K562 (cell line): ENCODE measurements around the gene CDK14. TPM values are rescaled to one million over a fixed set of nuclear protein-coding genes. Genes with fewer than 3 reads are reported as not detected.

ENCODE experiments used
- ATAC-seq: fragments of 200-7000 bp; cut with Tn5 transposase; 3 replicates; pipeline ENCODE4 v1.9.1; 2020; ENCODE audit warnings: moderate library complexity
- BruUV-seq: library from RNA; stranded (reverse); fragments of 400-500 nt; replicated peaks from 2 replicates; lab custom pipeline; 2021; lab: Mats Ljungman, UMichigan
- CTCF ChIA-PET: fragments of 300-600 bp; formaldehyde crosslinking; extraction: SDS; loops from one replicate; lab custom pipeline; 2021; ENCODE audit warnings: low intra/inter-chr PET ratio; lab: Yijun Ruan, JAX
- POLR2A ChIA-PET: fragments of 300-600, 350-650 bp; sonication (Branson Sonifier 250); formaldehyde crosslinking; extraction: SDS; loops from one replicate; lab custom pipeline; 2021; ENCODE audit warnings: antibody characterized with exemption, inconsistent platforms; lab: Yijun Ruan, JAX
- DNase-seq, 4 experiments: peaks; one replicate each; pipeline versions ENCODE4 v3.0.0 to v3.0.0-alpha.2; 2011 to 2018; ENCODE audit warnings: low spot score in 3 of 4, mixed read lengths in 3 of 4; ENCODE audit errors: extremely low read depth in 1 of 4
- FAIRE-seq: peaks from 2 replicates; lab custom pipeline; 2011; peaks lifted over from hg19 to GRCh38; lab: Jason Lieb, UNC
- H2AFZ ChIP-seq: 2 replicates; pipeline ENCODE4 v1.6.0; 2011; ENCODE audit warnings: low read depth, low read length, control low read depth, inconsistent platforms
- H3K27ac ChIP-seq: fragments of 200-600 bp; 3 replicates; pipeline ENCODE4 v1.8.0; 2011; ENCODE audit warnings: low read depth, mild to moderate bottlenecking, control low read depth, inconsistent platforms, low read length, moderate library complexity, mixed read lengths; ENCODE audit errors: extremely low read depth
- H3K27me3 ChIP-seq, 2 experiments: fragments of 300-600 bp in 1 of 2; 2 replicates in 1 of 2; 3 replicates in 1 of 2; pipeline versions ENCODE4 v1.6.0 to v1.8.0; 2011; ENCODE audit warnings: inconsistent platforms in 2 of 2, low read length in 2 of 2, mild to moderate bottlenecking in 1 of 2, mixed read lengths in 1 of 2, moderate library complexity in 1 of 2; ENCODE audit not compliant: control insufficient read depth in 2 of 2, insufficient read depth in 2 of 2
- H3K36me3 ChIP-seq: fragments of 300-600 bp; 3 replicates; pipeline ENCODE4 v1.8.0; 2011; ENCODE audit warnings: mild to moderate bottlenecking, low read length, inconsistent platforms; ENCODE audit not compliant: control insufficient read depth, insufficient read depth
- H3K4me1 ChIP-seq, 2 experiments: fragments of 200-600 bp in 1 of 2; replicated peaks in 1 of 2; 2 replicates in 1 of 2; 3 replicates in 1 of 2; pipeline versions ENCODE4 v1.5.1 to v1.8.0; 2011; ENCODE audit warnings: inconsistent platforms in 2 of 2, low read length in 2 of 2, mild to moderate bottlenecking in 1 of 2, mixed read lengths in 1 of 2, moderate library complexity in 1 of 2; ENCODE audit not compliant: control insufficient read depth in 2 of 2, insufficient read depth in 2 of 2
- H3K4me2 ChIP-seq: 2 replicates; pipeline ENCODE4 v1.6.1; 2011; ENCODE audit warnings: low read length, control low read depth, inconsistent platforms, mixed read lengths; ENCODE audit not compliant: insufficient read depth
- H3K4me3 ChIP-seq: fragments of 200-600 bp; sonication (generic), shearing (Covaris generic); 2 replicates; pipeline ENCODE4 v1.5.1; 2016; ENCODE audit warnings: control low read depth, inconsistent platforms
- H3K79me2 ChIP-seq: fragments of 200-600 bp; 3 replicates; pipeline ENCODE4 v1.8.0; 2011; ENCODE audit warnings: low read length, inconsistent platforms; ENCODE audit not compliant: control insufficient read depth, insufficient read depth
- H3K9ac ChIP-seq, 2 experiments: 2 replicates each; pipeline versions ENCODE4 v1.6.0 to v1.6.1; 2011; ENCODE audit warnings: low read depth in 2 of 2, low read length in 2 of 2, control low read depth in 1 of 2, inconsistent platforms in 1 of 2, mild to moderate bottlenecking in 1 of 2, mixed read lengths in 1 of 2; ENCODE audit not compliant: insufficient read depth in 1 of 2
- H3K9me1 ChIP-seq: one replicate; pipeline ENCODE4 v1.6.0; 2011; ENCODE audit warnings: inconsistent platforms, mild to moderate bottlenecking, low read length, moderate library complexity; ENCODE audit not compliant: control insufficient read depth, insufficient read depth
- H3K9me3 ChIP-seq: replicated peaks from 2 replicates; pipeline ENCODE4 v1.5.1; 2011; ENCODE audit warnings: low read depth, low read length, inconsistent platforms; ENCODE audit not compliant: control insufficient read depth, insufficient read depth
- H4K20me1 ChIP-seq: replicated peaks from 2 replicates; pipeline ENCODE4 v1.6.1; 2011; ENCODE audit warnings: low read length, inconsistent platforms, mixed read lengths; ENCODE audit not compliant: control insufficient read depth, insufficient read depth
- GABPB2 ChIP-seq: fragments of 250-450 bp; sonication (Bioruptor Pico); conservative IDR thresholded peaks from 2 replicates; pipeline ENCODE4 v1.5.1; 2021; ENCODE audit warnings: mild to moderate bottlenecking
- HDAC3 ChIP-seq: fragments of 450-650 bp; IDR thresholded peaks from 2 replicates; pipeline ENCODE4 v1.6.1; 2018; ENCODE audit warnings: borderline replicate concordance, mild to moderate bottlenecking, moderate library complexity; ENCODE audit not compliant: partially characterized antibody
- NFRKB ChIP-seq: fragments of 450-650 bp; IDR thresholded peaks from 2 replicates; pipeline ENCODE4 v1.6.1; 2016; ENCODE audit warnings: low read depth
- RBM25 ChIP-seq: fragments of 200-400 bp; formaldehyde crosslinking; IDR thresholded peaks from 2 replicates; pipeline ENCODE4 v1.6.1; 2018; ENCODE audit warnings: low read length, low read depth, moderate library complexity; ENCODE audit not compliant: severe bottlenecking
- TBL1XR1 ChIP-seq, 2 experiments: IDR thresholded peaks; 2 replicates each; pipeline ENCODE4 v1.6.1; 2012; ENCODE audit warnings: improper control_type of control experiment in 2 of 2, low read length in 2 of 2, mild to moderate bottlenecking in 1 of 2
- XRCC3 ChIP-seq: fragments of 450-650 bp; IDR thresholded peaks from 2 replicates; pipeline ENCODE4 v1.6.1; 2017; ENCODE audit warnings: mild to moderate bottlenecking, moderate library complexity
- YY1 ChIP-seq, 3 experiments: IDR thresholded peaks; 2 replicates each; pipeline ENCODE4 v1.6.1; 2011; ENCODE audit warnings: low read length in 2 of 3, mild to moderate bottlenecking in 2 of 3, moderate library complexity in 2 of 3, borderline replicate concordance in 1 of 3, control low read depth in 1 of 3, low read depth in 1 of 3; ENCODE audit not compliant: insufficient read depth in 3 of 3, insufficient replicate concordance in 2 of 3, control insufficient read depth in 1 of 3, insufficient read length in 1 of 3; ENCODE audit errors: extremely low read depth in 1 of 3
- ZNF324 ChIP-seq: fragments of 250-450 bp; sonication (Bioruptor Pico); IDR thresholded peaks from 2 replicates; pipeline ENCODE4 v1.4.0; 2020; ENCODE audit warnings: mild to moderate bottlenecking
- ZNF696 ChIP-seq: fragments of 250-450 bp; sonication (Bioruptor Pico); conservative IDR thresholded peaks from 2 replicates; pipeline ENCODE4 v1.4.0; 2020; ENCODE audit warnings: mild to moderate bottlenecking, moderate library complexity
- WGBS: fragments of 100-300 bp; shearing (Covaris generic); methylation state at CpG from one replicate; pipeline ENCODE4 v1.1.6; 2016; ENCODE audit warnings: low coverage, mixed read lengths; ENCODE audit not compliant: insufficient coverage; ENCODE audit errors: missing lambda C conversion rate; 5-methylcytosine and 5-hydroxymethylcytosine counted together
- in situ Hi-C: fragments of 300-500 bp; cut with MboI; formaldehyde crosslinking; loops from 4 replicates; pipeline ENCODE4 v1.15.0; 2018; ENCODE audit warnings: inconsistent platforms, mixed read lengths
- intact Hi-C: fragments of 100-400 bp; cut with micrococcal nuclease; formaldehyde crosslinking; loops from 2 replicates; pipeline ENCODE4 v1.14.2; 2022
- polyA plus RNA-seq, 8 experiments: library from polyadenylated mRNA; depleted of rRNA in 4 of 8; stranded (reverse) in 5 of 8; unstranded in 3 of 8; fragments of >200 nt; fragmentation: Nextera tagmentation in 2 of 8; fragmentation: Illumina TruSeq in 1 of 8; extraction: Ambion mirVana in 2 of 8; extraction: Trizol in 1 of 8; gene quantifications; 2 replicates each; pipeline versions ENCODE4 v1.2.1 to v1.2.3, GENCODE V29; 2011 to 2014; ENCODE audit warnings: inconsistent platforms in 1 of 8, missing spikeins in 1 of 8
- total RNA-seq, 7 experiments: library from RNA; depleted of rRNA in 6 of 7; stranded (reverse); fragments of >200 nt in 6 of 7; fragmentation: Illumina TruSeq in 2 of 7; extraction: Trizol in 2 of 7; gene quantifications; 2 replicates each; pipeline versions ENCODE4 v1.2.1 to v1.2.3, GENCODE V29; 2011 to 2021; ENCODE audit warnings: low replicate concordance in 1 of 7
- TF ChIP-seq, protein P1 (sequence below): fragments of 450-650 bp; IDR thresholded peaks from 2 replicates; pipeline ENCODE4 v1.6.1; 2016; ENCODE audit warnings: mild to moderate bottlenecking, moderate library complexity

The CDK14 gene
- total and polyA plus RNA-seq, 9 of the 15 experiments (the other 6 are each of a cell fraction or from before 2014, with no cell fraction given): 0.03 to 0.91 (median 0.16) TPM

DNA sequence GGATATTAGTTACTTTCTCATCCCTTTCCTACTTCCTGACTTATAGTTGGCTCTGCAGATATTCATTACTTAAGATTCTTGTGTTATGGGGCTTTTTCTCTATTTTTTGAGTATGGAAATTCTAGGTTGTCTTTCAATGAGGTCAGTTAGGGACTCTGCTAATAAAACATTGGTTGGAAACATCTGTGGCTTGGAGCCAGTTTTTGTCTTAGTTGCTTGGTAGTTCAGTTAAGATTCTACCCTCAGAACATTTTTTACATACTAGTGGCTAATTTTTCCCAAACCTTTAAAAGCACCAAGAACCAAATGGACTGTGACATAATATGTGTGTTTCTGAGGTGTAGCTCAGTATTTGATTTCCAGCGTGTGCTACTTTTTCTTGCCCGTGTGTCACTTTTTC, 362.5 kb downstream of the CDK14 start:
- DNase-seq (no peak), ATAC-seq (no peak), FAIRE-seq (no peak)
- intact Hi-C loops (no loop called here), in situ Hi-C loops (no loop called here)
- H3K9me1 ChIP-seq: no peaks in the 10 kb centered on the region
- no peaks in the 10 kb centered on the region; the same call in 1 of the 2 replicates for H3K9me3 ChIP-seq
- H2AFZ ChIP-seq: no peak overlapping the region
- no peaks in the 10 kb centered on the region for H4K20me1 ChIP-seq
- POLR2A ChIA-PET: no interaction called here
- H3K4me2 ChIP-seq: no peak overlapping the region
- TF ChIP-seq GABPB2 (no peak), XRCC3 (no peak), NFRKB (no peak), ZNF324 (CRISPR knock-in tag) (no peak), YY1 (IDR thresholded peaks at IDR 0.05; ENCODE audit: borderline replicate concordance in 1 of 3, control insufficient read depth in 1 of 3, extremely low read depth in 1 of 3, insufficient read depth in 3 of 3, insufficient read length in 1 of 3, insufficient replicate concordance in 2 of 3, low read depth in 1 of 3, low read length in 2 of 3) (no peak), ZNF696 (CRISPR knock-in tag) (no peak), RBM25 (no peak), TBL1XR1 (IDR thresholded peaks at IDR 0.05; ENCODE audit: low read length in 2 of 2) (no peak), HDAC3 (no peak)
- TF ChIP-seq, protein P1, sequence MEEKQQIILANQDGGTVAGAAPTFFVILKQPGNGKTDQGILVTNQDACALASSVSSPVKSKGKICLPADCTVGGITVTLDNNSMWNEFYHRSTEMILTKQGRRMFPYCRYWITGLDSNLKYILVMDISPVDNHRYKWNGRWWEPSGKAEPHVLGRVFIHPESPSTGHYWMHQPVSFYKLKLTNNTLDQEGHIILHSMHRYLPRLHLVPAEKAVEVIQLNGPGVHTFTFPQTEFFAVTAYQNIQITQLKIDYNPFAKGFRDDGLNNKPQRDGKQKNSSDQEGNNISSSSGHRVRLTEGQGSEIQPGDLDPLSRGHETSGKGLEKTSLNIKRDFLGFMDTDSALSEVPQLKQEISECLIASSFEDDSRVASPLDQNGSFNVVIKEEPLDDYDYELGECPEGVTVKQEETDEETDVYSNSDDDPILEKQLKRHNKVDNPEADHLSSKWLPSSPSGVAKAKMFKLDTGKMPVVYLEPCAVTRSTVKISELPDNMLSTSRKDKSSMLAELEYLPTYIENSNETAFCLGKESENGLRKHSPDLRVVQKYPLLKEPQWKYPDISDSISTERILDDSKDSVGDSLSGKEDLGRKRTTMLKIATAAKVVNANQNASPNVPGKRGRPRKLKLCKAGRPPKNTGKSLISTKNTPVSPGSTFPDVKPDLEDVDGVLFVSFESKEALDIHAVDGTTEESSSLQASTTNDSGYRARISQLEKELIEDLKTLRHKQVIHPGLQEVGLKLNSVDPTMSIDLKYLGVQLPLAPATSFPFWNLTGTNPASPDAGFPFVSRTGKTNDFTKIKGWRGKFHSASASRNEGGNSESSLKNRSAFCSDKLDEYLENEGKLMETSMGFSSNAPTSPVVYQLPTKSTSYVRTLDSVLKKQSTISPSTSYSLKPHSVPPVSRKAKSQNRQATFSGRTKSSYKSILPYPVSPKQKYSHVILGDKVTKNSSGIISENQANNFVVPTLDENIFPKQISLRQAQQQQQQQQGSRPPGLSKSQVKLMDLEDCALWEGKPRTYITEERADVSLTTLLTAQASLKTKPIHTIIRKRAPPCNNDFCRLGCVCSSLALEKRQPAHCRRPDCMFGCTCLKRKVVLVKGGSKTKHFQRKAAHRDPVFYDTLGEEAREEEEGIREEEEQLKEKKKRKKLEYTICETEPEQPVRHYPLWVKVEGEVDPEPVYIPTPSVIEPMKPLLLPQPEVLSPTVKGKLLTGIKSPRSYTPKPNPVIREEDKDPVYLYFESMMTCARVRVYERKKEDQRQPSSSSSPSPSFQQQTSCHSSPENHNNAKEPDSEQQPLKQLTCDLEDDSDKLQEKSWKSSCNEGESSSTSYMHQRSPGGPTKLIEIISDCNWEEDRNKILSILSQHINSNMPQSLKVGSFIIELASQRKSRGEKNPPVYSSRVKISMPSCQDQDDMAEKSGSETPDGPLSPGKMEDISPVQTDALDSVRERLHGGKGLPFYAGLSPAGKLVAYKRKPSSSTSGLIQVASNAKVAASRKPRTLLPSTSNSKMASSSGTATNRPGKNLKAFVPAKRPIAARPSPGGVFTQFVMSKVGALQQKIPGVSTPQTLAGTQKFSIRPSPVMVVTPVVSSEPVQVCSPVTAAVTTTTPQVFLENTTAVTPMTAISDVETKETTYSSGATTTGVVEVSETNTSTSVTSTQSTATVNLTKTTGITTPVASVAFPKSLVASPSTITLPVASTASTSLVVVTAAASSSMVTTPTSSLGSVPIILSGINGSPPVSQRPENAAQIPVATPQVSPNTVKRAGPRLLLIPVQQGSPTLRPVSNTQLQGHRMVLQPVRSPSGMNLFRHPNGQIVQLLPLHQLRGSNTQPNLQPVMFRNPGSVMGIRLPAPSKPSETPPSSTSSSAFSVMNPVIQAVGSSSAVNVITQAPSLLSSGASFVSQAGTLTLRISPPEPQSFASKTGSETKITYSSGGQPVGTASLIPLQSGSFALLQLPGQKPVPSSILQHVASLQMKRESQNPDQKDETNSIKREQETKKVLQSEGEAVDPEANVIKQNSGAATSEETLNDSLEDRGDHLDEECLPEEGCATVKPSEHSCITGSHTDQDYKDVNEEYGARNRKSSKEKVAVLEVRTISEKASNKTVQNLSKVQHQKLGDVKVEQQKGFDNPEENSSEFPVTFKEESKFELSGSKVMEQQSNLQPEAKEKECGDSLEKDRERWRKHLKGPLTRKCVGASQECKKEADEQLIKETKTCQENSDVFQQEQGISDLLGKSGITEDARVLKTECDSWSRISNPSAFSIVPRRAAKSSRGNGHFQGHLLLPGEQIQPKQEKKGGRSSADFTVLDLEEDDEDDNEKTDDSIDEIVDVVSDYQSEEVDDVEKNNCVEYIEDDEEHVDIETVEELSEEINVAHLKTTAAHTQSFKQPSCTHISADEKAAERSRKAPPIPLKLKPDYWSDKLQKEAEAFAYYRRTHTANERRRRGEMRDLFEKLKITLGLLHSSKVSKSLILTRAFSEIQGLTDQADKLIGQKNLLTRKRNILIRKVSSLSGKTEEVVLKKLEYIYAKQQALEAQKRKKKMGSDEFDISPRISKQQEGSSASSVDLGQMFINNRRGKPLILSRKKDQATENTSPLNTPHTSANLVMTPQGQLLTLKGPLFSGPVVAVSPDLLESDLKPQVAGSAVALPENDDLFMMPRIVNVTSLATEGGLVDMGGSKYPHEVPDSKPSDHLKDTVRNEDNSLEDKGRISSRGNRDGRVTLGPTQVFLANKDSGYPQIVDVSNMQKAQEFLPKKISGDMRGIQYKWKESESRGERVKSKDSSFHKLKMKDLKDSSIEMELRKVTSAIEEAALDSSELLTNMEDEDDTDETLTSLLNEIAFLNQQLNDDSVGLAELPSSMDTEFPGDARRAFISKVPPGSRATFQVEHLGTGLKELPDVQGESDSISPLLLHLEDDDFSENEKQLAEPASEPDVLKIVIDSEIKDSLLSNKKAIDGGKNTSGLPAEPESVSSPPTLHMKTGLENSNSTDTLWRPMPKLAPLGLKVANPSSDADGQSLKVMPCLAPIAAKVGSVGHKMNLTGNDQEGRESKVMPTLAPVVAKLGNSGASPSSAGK: no peak
- H3K4me1 ChIP-seq: no peaks in the 10 kb centered on the region
- WGBS: 0% methylated on average over 2 of the region's 2 CpGs
- no peak overlapping the region for H3K27ac ChIP-seq
- no peaks in the 10 kb centered on the region for H3K79me2 ChIP-seq
- H3K27me3 ChIP-seq: no peaks in the 10 kb centered on the region
- CTCF ChIA-PET: no interaction called here
- no peak overlapping the region for H3K9ac ChIP-seq
- H3K36me3 ChIP-seq: no peaks in the 10 kb centered on the region
- no peak overlapping the region for H3K4me3 ChIP-seq
- no TSS peak for BruUV-seq
